SK-N-SH (cell line): Measurements from ENCODE around the gene APOM. TPM values are rescaled to one million over a fixed set of nuclear protein-coding genes. Genes with fewer than 3 reads are reported as not detected.

Experiments
- CTCF ChIA-PET: fragments of 300-600, 350-600 bp; formaldehyde crosslinking; extraction: SDS; loops from one replicate; lab custom pipeline; 2021; lab: Yijun Ruan, JAX
- POLR2A ChIA-PET: fragments of 350-600 bp; sonication (Branson Sonifier 250); formaldehyde crosslinking; extraction: SDS; loops from one replicate; lab custom pipeline; 2020; ENCODE audit warnings: antibody characterized with exemption, inconsistent platforms; lab: Yijun Ruan, JAX
- DNase-seq: peaks from one replicate; pipeline ENCODE4 v3.0.0; 2012
- H2AFZ ChIP-seq: fragments of 200-600 bp; sonication (generic); 2 replicates; pipeline ENCODE4 v1.8.1; 2016; ENCODE audit warnings: antibody characterized with exemption, mild to moderate bottlenecking, low read depth
- H3F3A ChIP-seq: fragments of 200-600 bp; sonication (generic); replicated peaks from 2 replicates; pipeline ENCODE3; 2016; ENCODE audit warnings: antibody characterized with exemption, mild to moderate bottlenecking; ENCODE audit not compliant: insufficient read depth
- H3K27ac ChIP-seq, 2 experiments: fragments of 200-500 bp in 1 of 2; fragments of 200-600 bp in 1 of 2; sonication (Bioruptor generic) in 1 of 2; sonication (generic), shearing (Covaris generic) in 1 of 2; 2 replicates each; pipeline versions ENCODE4 v1.5.1 to v1.6.1; 2014 to 2016; ENCODE audit warnings: low read depth in 2 of 2, inconsistent platforms in 1 of 2, low read length in 1 of 2, mild to moderate bottlenecking in 1 of 2, mixed read lengths in 1 of 2
- H3K27me3 ChIP-seq: fragments of 200-600 bp; sonication (generic), shearing (Covaris generic); 2 replicates; pipeline ENCODE4 v1.6.1; 2016; ENCODE audit warnings: mixed run types; ENCODE audit not compliant: insufficient read depth
- H3K36me3 ChIP-seq, 2 experiments: fragments of 200-500 bp in 1 of 2; fragments of 200-600 bp in 1 of 2; sonication (Bioruptor generic) in 1 of 2; sonication (generic) in 1 of 2; replicated peaks in 1 of 2; 2 replicates each; pipeline versions ENCODE3 to v1.5.1; 2014 to 2016; ENCODE audit warnings: low read length in 1 of 2, mild to moderate bottlenecking in 1 of 2; ENCODE audit not compliant: insufficient read depth in 2 of 2, control insufficient read depth in 1 of 2
- H3K4me1 ChIP-seq, 2 experiments: fragments of 200-500 bp in 1 of 2; fragments of 200-600 bp in 1 of 2; sonication (Bioruptor generic) in 1 of 2; sonication (generic), shearing (Covaris generic) in 1 of 2; 2 replicates each; pipeline versions ENCODE4 v1.5.1 to v1.6.1; 2014 to 2016; ENCODE audit warnings: low read depth in 1 of 2, low read length in 1 of 2, mixed run types in 1 of 2; ENCODE audit not compliant: insufficient read depth in 2 of 2, control insufficient read depth in 1 of 2
- H3K4me2 ChIP-seq: fragments of 200-600 bp; sonication (generic), shearing (Covaris generic); 2 replicates; pipeline ENCODE4 v1.6.1; 2017; ENCODE audit warnings: mixed run types
- H3K4me3 ChIP-seq, 2 experiments: fragments of 200-500 bp in 1 of 2; fragments of 200-600 bp in 1 of 2; sonication (Bioruptor generic) in 1 of 2; sonication (generic), shearing (Covaris generic) in 1 of 2; 2 replicates each; pipeline versions ENCODE4 v1.5.1 to v1.8.1; 2014 to 2016; ENCODE audit warnings: low read depth in 2 of 2, inconsistent platforms in 1 of 2, low read length in 1 of 2, mild to moderate bottlenecking in 1 of 2, mixed read lengths in 1 of 2, moderate library complexity in 1 of 2
- H3K79me2 ChIP-seq: fragments of 200-600 bp; sonication (generic); 2 replicates; pipeline ENCODE4 v1.8.1; 2017; ENCODE audit warnings: mild to moderate bottlenecking; ENCODE audit not compliant: insufficient read depth
- H3K9ac ChIP-seq: fragments of 200-600 bp; sonication (generic); 2 replicates; pipeline ENCODE4 v1.6.1; 2017; ENCODE audit warnings: mixed run types
- H3K9me2 ChIP-seq: fragments of 200-600 bp; sonication (generic); 2 replicates; pipeline ENCODE4 v1.6.1; 2017; ENCODE audit warnings: mixed run types
- H3K9me3 ChIP-seq: fragments of 200-600 bp; sonication (generic); 2 replicates; pipeline ENCODE4 v1.6.1; 2017; ENCODE audit warnings: mixed run types, mild to moderate bottlenecking, moderate library complexity
- H4K20me1 ChIP-seq: fragments of 200-600 bp; sonication (generic); 2 replicates; pipeline ENCODE4 v1.6.1; 2017; ENCODE audit warnings: mild to moderate bottlenecking, mixed run types; ENCODE audit not compliant: insufficient read depth
- EZH2phosphoT487 ChIP-seq: fragments of 200-600 bp; sonication (generic); IDR thresholded peaks from 2 replicates; pipeline ENCODE4 v1.6.1; 2017; ENCODE audit warnings: low read depth, mixed run types, mild to moderate bottlenecking, antibody characterized with exemption, moderate library complexity, borderline replicate concordance
- FOSL2 ChIP-seq: IDR thresholded peaks from 2 replicates; pipeline ENCODE4 v1.4.0; 2012; ENCODE audit warnings: low read depth, mild to moderate bottlenecking, moderate library complexity, borderline replicate concordance
- FOXJ3 ChIP-seq: sonication (generic); formaldehyde crosslinking; IDR thresholded peaks from 2 replicates; pipeline ENCODE4 v1.5.1; 2020; ENCODE audit warnings: mild to moderate bottlenecking, missing genetic modification reagents
- GABPA ChIP-seq: IDR thresholded peaks from 2 replicates; pipeline ENCODE4 v1.4.0; 2012; ENCODE audit warnings: low read depth, mild to moderate bottlenecking
- JUND ChIP-seq: IDR thresholded peaks from 2 replicates; pipeline ENCODE4 v1.4.0; 2012
- MAX ChIP-seq: IDR thresholded peaks from 2 replicates; pipeline ENCODE4 v1.4.0; 2012; ENCODE audit warnings: low read depth
- MEF2A ChIP-seq: IDR thresholded peaks from 2 replicates; pipeline ENCODE4 v1.4.0; 2012; ENCODE audit warnings: low read depth, borderline replicate concordance
- NRF1 ChIP-seq: IDR thresholded peaks from 2 replicates; pipeline ENCODE4 v1.6.1; 2012; ENCODE audit warnings: low read depth, mild to moderate bottlenecking, low read length
- RAD21 ChIP-seq: IDR thresholded peaks from 2 replicates; pipeline ENCODE4 v1.6.1; 2012; ENCODE audit warnings: mild to moderate bottlenecking, low read length
- SIN3A ChIP-seq: IDR thresholded peaks from 2 replicates; pipeline ENCODE4 v1.6.1; 2012; ENCODE audit warnings: low read depth, mild to moderate bottlenecking, low read length, moderate library complexity, borderline replicate concordance
- SMC3 ChIP-seq: IDR thresholded peaks from 2 replicates; pipeline ENCODE4 v1.6.1; 2012; ENCODE audit warnings: low read depth, low read length, improper control_type of control experiment
- TAF1 ChIP-seq: IDR thresholded peaks from 2 replicates; pipeline ENCODE4 v1.6.1; 2012; ENCODE audit warnings: low read depth, mild to moderate bottlenecking, low read length, moderate library complexity, borderline replicate concordance
- WGBS: methylation state at CpG from one replicate; pipeline ENCODE4 v1.1.6; 2017; ENCODE audit warnings: low lambda C conversion rate; 5-methylcytosine and 5-hydroxymethylcytosine counted together
- polyA plus RNA-seq, 3 experiments: library from polyadenylated mRNA; depleted of rRNA; stranded (reverse); fragments of >200 nt; gene quantifications; 2 replicates each; pipeline ENCODE4 v1.2.3, GENCODE V29; 2012
- TF ChIP-seq, protein P1 (sequence below): IDR thresholded peaks from 2 replicates; pipeline ENCODE4 v1.4.0; 2012; ENCODE audit warnings: low read depth, borderline replicate concordance

Gene APOM
- polyA plus RNA-seq, 1 of the 3 experiments (the other 2 are of a cell fraction) = 6.8 TPM

DNA sequence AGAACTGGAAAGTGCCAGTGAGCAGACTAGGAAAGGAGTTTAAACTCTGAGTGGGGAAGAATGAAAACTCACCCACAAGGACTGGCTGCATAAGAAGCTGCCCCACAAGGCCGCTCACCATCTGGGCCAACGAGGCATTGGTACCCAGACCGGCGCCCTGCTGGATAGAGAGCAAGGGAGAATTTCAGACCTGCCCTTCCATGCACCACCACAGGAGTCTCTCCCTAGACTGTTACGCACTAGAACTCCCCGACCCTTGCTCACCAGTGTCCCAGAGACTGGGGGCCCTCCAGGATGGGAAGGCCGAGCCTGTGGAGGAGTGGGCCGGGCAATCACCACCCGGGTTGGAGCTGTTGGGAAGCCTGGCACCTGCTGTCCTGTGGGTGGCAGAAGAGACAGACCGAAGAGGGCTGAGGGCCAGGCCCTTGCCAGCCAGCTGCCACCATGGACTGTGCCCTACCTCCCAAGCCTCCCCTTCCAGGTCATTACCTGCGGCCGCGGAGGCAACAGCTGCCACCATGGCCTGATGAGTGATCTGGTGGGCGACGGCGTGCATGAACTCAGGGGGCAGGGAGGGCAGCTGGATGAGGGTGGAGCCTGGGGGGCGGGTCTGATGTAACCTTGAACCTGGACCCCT, 11.8 kb upstream of the APOM start:
- Histone ChIP-seq H3K27me3 (no peaks in the 10 kb centered on the region), H3K79me2 (peaks cover 11% of the 10 kb centered on the region; the same call in 1 of the 2 replicates), H3K36me3 (peaks cover 55 to 86% of the 10 kb centered on the region in 2 experiments), H3K27ac (no peak overlapping the region), H3K9me2 (no peaks in the 10 kb centered on the region), H3K4me2 (no peak overlapping the region), H3K9me3 (no peaks in the 10 kb centered on the region), H4K20me1 (no peaks in the 10 kb centered on the region), H3F3A (peaks cover 23% of the 10 kb centered on the region), H2AFZ (no peak overlapping the region), H3K4me3 (no peak overlapping the region), H3K4me1 (no peaks in the 10 kb centered on the region), H3K9ac (no peak overlapping the region)
- TF ChIP-seq JUND = no peak
- ChIA-PET CTCF (interaction anchor here (1.1 to 1.4 kb wide), 5 partner anchors 11 to 21 kb away, joined by 3 to 5 read pairs (median 4); partner anchors contain the start of gene GPANK1), POLR2A (interaction anchor here (1.1 to 2.2 kb wide), 2 partner anchors 8 to 10 kb away, joined by 3 to 11 read pairs; no protein-coding TSS in a partner anchor)
- 95% methylated on average over 16 of the region's 17 CpGs for WGBS
- no peak for DNase-seq

GRCh38 chr6:31645325-31645724, 10.4 kb upstream of the APOM start:
- WGBS = 98% methylated on average over 9 of the region's 9 CpGs
- no peak for DNase-seq
- Histone ChIP-seq H4K20me1 (no peaks in the 10 kb centered on the region), H3K4me1 (no peaks in the 10 kb centered on the region), H3K9me3 (no peaks in the 10 kb centered on the region), H2AFZ (no peak overlapping the region), H3K9me2 (no peaks in the 10 kb centered on the region), H3F3A (peaks cover 9% of the 10 kb centered on the region), H3K27ac (no peak overlapping the region), H3K27me3 (no peaks in the 10 kb centered on the region), H3K4me3 (no peak overlapping the region), H3K9ac (no peak overlapping the region), H3K4me2 (no peak overlapping the region), H3K79me2 (peaks cover 25% of the 10 kb centered on the region)
- ChIA-PET POLR2A (no interaction called here), CTCF (interaction anchor here (1.4 kb wide), 1 partner anchor 20 kb away, joined by 3 read pairs; no protein-coding TSS in a partner anchor)
- TF ChIP-seq SIN3A (no peak), FOXJ3 (CRISPR knock-in tag) (no peak), RAD21 (no peak), EZH2phosphoT487 (no peak), GABPA (no peak), SMC3 (no peak), FOSL2 (no peak), TAF1 (no peak), NRF1 (no peak), MAX (no peak), MEF2A (no peak), JUND (no peak)
- TF ChIP-seq, protein P1, sequence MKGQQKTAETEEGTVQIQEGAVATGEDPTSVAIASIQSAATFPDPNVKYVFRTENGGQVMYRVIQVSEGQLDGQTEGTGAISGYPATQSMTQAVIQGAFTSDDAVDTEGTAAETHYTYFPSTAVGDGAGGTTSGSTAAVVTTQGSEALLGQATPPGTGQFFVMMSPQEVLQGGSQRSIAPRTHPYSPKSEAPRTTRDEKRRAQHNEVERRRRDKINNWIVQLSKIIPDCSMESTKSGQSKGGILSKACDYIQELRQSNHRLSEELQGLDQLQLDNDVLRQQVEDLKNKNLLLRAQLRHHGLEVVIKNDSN = no peak
- TF ChIP-seq, all 33 proteins: peak for 0
- H3K36me3 ChIP-seq = peaks cover 59 to 79% of the 10 kb centered on the region in 2 experiments
